ENCODE measurements around the gene S1PR1. TPM values are rescaled to one million over a fixed set of nuclear protein-coding genes. Genes with fewer than 3 reads are reported as not detected.

The S1PR1 gene
- total RNA-seq, 2 donors from 2014 or later, result 4.4 to 10.7 TPM

GRCh38 chr1:101244842-101245241, 8.0 kb downstream of the S1PR1 start:
- no peak overlapping the region for H3K27ac ChIP-seq
- no peaks in the 10 kb centered on the region for H3K27me3 ChIP-seq
- TF ChIP-seq, protein P1, sequence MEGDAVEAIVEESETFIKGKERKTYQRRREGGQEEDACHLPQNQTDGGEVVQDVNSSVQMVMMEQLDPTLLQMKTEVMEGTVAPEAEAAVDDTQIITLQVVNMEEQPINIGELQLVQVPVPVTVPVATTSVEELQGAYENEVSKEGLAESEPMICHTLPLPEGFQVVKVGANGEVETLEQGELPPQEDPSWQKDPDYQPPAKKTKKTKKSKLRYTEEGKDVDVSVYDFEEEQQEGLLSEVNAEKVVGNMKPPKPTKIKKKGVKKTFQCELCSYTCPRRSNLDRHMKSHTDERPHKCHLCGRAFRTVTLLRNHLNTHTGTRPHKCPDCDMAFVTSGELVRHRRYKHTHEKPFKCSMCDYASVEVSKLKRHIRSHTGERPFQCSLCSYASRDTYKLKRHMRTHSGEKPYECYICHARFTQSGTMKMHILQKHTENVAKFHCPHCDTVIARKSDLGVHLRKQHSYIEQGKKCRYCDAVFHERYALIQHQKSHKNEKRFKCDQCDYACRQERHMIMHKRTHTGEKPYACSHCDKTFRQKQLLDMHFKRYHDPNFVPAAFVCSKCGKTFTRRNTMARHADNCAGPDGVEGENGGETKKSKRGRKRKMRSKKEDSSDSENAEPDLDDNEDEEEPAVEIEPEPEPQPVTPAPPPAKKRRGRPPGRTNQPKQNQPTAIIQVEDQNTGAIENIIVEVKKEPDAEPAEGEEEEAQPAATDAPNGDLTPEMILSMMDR (IDR thresholded peaks at IDR 0.05), result no peak
- H3K9me3 ChIP-seq, result no peaks in the 10 kb centered on the region
- no peaks in the 10 kb centered on the region for H3K36me3 ChIP-seq
- no peak overlapping the region for H3K4me3 ChIP-seq
- intact Hi-C loops (cut with DNase I), result loop anchor here (5.0 kb wide), 1 partner anchor 318 kb away; no protein-coding TSS in a partner anchor
- no peak for DNase-seq
- no peaks in the 10 kb centered on the region for H3K4me1 ChIP-seq
- no peak overlapping the region for H3K9ac ChIP-seq (ENCODE audit: low read depth in 2 of 2, low read length in 2 of 2)

- H3K4me1 ChIP-seq, result no peaks in the 10 kb centered on the region
- H3K9ac ChIP-seq (ENCODE audit: low read depth in 2 of 2, low read length in 2 of 2), result no peak overlapping the region
- no peaks in the 10 kb centered on the region for H3K9me3 ChIP-seq
- TF ChIP-seq, protein P1 (IDR thresholded peaks at IDR 0.05), result no peak
- no peak overlapping the region for H3K4me3 ChIP-seq
- no peak for DNase-seq
- intact Hi-C loops (cut with DNase I), result no loop called here
- H3K36me3 ChIP-seq, result no peaks in the 10 kb centered on the region
- no peak overlapping the region for H3K27ac ChIP-seq
- no peaks in the 10 kb centered on the region for H3K27me3 ChIP-seq
Measured at GRCh38 chr1:101245246-101245927, 8.6 kb downstream of the S1PR1 start.

- no peaks in the 10 kb centered on the region for H3K36me3 ChIP-seq
- intact Hi-C loops (cut with DNase I), result no loop called here
- H3K27ac ChIP-seq, result no peak overlapping the region
- H3K4me3 ChIP-seq, result no peak overlapping the region
- H3K4me1 ChIP-seq, result no peaks in the 10 kb centered on the region
- H3K9me3 ChIP-seq, result no peaks in the 10 kb centered on the region
- H3K9ac ChIP-seq (ENCODE audit: low read depth in 2 of 2, low read length in 2 of 2), result no peak overlapping the region
- no peak for DNase-seq
- no peaks in the 10 kb centered on the region for H3K27me3 ChIP-seq
- TF ChIP-seq, protein P1 (IDR thresholded peaks at IDR 0.05), result no peak
Measured at GRCh38 chr1:101247404-101248287, 10.8 kb downstream of the S1PR1 start.

DNA sequence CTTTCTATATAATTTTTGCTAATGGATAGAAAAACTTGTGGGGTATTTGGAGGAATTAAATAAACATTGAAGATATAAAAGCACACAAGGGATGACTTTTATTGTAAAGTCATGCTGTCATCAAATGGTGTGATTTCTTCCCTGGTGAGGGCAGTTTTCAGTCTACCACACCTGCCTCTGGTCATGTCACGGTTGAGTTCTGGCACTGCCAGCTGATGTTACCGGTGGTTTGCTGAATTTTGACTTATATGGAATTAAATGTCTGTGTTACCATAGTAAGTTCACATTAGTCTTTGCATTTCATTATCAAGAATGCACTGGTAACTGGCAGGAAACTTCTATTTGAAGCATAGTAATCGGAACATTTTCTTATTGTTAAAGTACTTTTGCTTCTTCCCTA, 13.4 kb downstream of the S1PR1 start:
- H3K9ac ChIP-seq (ENCODE audit: low read depth in 2 of 2, low read length in 2 of 2), result no peak overlapping the region
- DNase-seq, result no peak

DNA sequence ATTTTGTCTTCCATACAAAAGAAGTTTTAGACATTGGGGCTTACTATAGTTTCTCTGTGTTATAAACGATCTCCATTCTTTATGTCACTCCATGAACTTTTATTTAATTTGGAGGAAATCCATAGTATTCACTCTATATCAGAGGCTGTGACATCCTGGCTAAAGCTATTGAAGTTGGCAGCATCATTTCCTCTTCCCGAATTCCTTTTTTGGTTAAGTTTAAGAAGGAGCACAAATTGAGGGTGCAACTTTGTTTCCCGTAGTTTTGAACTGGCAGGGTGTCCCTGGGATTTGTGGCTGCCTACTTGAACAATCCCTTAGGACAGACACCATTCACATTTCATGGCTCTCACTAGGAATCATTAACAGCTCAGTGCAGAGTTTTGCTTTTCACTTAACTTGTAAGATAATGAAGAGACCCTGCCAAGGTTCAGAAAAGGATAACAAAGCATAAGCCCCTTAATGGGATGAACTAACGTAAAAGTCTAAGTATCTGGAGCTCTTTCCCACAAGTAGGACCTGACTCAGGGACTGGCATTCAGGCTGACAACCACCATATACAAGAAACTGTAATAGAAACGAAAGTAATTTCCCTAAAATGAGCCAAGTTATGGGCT, 13.9 kb downstream of the S1PR1 start:
- H3K27ac ChIP-seq, result no peak overlapping the region
- no peaks in the 10 kb centered on the region for H3K36me3 ChIP-seq
- TF ChIP-seq, protein P1 (IDR thresholded peaks at IDR 0.05), result no peak
- intact Hi-C loops (cut with DNase I), result no loop called here
- no peaks in the 10 kb centered on the region for H3K9me3 ChIP-seq
- no peak overlapping the region for H3K4me3 ChIP-seq
- no peaks in the 10 kb centered on the region for H3K4me1 ChIP-seq
- H3K9ac ChIP-seq (ENCODE audit: low read depth in 2 of 2, low read length in 2 of 2), result no peak overlapping the region
- no peaks in the 10 kb centered on the region for H3K27me3 ChIP-seq
- no peak for DNase-seq

More for the DNA sequence above, 13.4 kb downstream of the S1PR1 start:
- TF ChIP-seq, protein P1 (IDR thresholded peaks at IDR 0.05), result no peak
- Histone ChIP-seq H3K27ac (no peak overlapping the region), H3K36me3 (no peaks in the 10 kb centered on the region), H3K9me3 (no peaks in the 10 kb centered on the region), H3K4me3 (no peak overlapping the region), H3K27me3 (no peaks in the 10 kb centered on the region), H3K4me1 (no peaks in the 10 kb centered on the region)
- intact Hi-C loops (cut with DNase I), result no loop called here
